Stimulated activated CD4-positive, alpha-beta T cell treated with anti-CD3 and anti-CD28 coated beads, Interleukin-12 subunit alpha, Interleukin-12 subunit beta, amount 100 ng/mL, for 24 hours (primary cell): ENCODE results near the gene TXNRD3.

Experiments
- DNase-seq, 2 experiments: peaks; one replicate each; pipeline ENCODE4 v3.0.0-alpha.2; 2020; ENCODE audit warnings: low read depth in 2 of 2

TXNRD3 gene

DNA sequence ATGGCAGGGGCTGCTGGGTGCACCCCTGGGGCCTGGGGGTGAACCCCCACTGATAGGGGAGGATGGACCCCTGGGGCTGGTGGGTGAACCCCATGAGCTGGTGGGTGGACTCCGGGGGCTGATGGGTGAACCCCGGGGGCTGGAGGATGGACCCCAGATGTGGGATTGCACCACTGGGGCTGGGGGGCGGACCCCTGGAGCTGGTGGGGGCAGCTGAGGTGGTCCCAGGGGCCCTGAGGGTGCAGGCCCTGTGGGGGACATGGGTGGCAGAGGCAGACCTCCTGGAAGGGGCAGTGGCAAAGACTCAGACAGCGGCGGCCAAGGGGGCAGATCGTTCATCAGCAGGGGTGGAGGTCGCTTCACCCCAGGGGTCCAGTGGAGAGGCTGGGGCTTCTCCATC lies 17.4 kb upstream of the TXNRD3 start:
- DNase-seq = no peak

DNA sequence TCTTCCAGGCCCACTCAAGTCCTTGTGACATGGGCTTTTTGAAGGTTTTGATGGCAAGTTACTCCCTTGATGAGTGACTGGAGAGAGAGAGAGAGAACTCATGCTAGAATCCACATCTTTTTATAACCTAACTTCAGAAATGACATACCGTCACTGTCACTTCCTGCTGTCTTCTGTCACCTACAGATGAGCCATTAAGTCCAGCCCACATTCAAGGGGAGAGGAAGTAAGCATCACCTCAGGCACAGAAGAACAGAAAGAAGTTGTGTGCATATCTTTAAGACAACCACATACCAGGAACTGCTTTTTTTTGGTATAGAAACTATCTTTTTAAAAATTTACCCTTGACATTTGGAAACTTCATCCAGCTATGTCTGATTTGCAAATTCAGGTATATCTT lies 16.6 kb upstream of the TXNRD3 start:
- no peak for DNase-seq

GRCh38 chr3:126668450-126669401 lies 13.8 kb upstream of the TXNRD3 start:
- DNase-seq = no peak

GRCh38 chr3:126667631-126668449 lies 12.9 kb upstream of the TXNRD3 start:
- DNase-seq = no peak

GRCh38 chr3:126666658-126667528 lies 12.0 kb upstream of the TXNRD3 start:
- no peak for DNase-seq

- DNase-seq = no peak
These were observed 11.2 kb upstream of the TXNRD3 start for GRCh38 chr3:126665959-126666657.

DNA sequence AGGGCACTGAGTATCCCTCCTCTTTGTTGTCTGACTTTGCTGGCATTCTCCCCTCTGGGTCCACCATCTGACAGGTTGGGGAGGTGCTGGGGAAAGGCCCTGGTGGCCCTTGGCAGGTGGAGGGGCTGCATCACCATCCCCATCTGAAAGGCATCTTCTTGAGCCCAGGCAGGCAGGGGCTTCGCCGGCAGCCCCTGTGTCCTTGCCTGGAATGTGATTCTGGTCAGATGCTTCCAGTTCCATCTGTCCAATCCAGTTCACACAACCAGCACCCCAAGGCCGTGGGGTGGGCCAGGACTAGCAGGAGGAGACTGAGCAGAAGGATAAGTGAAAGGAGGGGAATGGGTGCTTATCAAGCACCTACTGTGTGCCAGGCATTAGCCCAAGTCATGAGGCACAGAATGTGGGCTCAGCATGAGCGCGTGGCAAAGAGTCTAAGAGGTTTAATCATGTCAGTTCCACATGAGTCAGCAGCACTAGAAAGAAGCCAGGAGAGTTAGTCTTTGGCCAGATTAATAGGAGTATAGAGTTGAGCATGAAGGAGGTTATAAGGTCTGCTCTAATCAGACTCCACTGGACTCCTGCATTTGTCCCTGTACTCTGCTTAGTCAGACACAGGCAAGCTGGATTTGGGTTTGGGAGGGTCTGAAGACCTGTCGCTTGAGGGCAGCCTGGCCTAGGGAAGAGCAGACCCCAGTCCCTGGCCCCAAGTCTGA lies 10.5 kb upstream of the TXNRD3 start:
- no peak for DNase-seq

DNA sequence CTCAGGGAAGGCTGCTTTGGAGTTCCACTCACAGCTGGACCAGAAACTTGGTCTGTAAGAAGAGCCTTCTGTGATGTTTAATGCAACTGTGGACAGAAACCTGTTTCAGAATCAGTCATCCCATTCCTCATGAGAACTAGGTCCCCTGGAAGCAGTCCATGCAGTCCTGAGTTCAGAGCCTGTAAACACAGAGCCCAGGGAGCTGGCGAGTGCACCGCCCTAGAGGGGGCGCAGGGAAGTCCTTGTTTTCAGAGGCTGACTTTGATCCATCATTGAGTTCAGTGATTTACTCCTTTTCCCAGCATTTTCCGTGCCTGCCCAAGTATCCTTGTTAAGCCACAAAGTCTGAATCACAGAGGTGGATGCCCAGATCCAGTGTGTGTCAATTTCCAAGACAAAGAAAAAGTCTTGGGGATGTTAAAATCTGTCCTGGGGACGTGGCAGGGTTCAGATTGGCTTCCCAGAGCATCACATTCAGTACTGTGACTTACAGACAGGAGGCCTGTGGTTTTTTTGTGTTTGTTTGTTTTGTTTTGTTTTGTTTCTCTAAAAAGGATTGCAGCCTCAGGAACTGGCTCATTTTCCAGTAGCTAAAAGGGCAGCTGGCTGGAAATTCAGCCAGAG lies 9.8 kb upstream of the TXNRD3 start:
- DNase-seq = no peak

DNA sequence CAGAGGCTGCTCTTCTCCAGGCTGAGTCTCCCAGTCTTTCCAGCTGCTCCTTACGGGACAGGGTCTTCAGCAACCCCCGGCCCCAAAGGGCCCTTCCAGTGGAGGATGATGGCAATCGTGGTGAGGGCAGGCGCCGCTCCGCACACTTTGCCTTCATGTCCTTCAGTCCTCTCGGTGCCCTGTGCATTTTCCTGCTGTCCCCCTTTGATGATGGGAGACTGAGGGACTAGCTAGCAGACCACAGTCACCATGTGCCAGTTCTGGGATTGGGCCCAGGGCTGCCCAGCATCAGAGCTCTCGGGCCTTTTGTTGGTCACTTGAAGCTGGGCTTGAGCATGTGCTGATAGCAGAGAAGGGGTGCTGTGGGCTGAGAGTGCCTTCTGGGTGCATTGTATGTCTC lies 8.8 kb upstream of the TXNRD3 start:
- no peak for DNase-seq

DNA sequence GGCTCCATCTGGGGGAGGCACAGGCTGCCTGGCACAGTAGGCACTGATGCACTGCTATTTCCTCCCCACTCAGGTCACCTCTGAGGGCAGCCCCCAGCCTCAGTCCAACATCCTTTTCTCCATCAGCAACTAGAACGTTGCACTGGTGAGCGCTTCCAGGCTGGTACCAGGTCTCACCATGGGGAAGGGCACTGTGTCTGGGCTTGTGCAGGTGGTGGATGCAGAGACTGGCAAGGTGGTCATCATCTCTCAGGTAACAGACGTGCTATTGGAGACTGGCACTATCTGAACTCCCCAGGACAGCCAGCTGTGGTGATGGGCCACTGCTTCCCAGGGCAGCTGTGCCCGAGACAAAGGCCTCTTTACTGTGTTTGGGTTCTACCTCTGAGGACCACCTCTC lies 8.3 kb upstream of the TXNRD3 start:
- DNase-seq = no peak

DNA sequence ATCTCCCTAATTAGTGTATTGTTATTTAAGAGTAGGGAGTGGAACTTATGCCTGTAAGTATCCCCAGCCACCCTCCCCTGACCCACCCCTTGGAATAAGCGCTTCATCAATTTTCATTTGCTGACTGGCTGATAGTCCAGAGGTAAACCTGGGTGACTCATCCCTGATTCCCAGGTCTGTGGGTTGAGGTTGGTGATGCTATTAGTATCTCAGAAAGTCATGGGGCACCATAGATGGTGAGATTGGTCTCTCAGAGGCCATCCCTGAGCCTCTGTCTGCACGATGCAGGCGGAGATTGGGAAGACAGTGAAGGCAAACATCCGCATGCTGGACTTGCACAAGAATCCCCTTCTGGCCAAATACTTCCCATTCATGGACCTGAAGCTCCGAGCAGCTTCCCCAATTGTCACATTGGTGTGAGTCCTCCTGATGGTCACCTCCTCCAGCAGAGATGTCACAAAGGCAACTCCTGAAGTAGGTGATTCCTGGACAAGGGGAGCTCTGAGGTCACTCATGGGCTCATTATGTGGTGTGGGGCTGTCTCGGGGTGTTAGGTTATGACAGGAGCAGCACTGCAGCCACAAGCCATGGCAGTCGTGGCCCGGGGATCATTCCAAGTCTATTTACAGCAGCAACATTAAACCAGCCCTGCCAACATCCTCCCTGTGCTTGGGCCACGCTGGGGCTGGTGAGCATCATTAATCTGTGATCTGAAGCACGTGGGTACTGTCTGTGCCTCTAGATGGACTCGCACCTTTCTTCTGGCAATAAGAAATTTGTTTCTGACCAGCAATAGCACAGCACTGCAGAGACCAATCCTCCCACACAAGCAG lies 6.8 kb upstream of the TXNRD3 start:
- no peak for DNase-seq

GRCh38 chr3:126659915-126660886 lies 5.3 kb upstream of the TXNRD3 start:
- DNase-seq = no peak

DNA sequence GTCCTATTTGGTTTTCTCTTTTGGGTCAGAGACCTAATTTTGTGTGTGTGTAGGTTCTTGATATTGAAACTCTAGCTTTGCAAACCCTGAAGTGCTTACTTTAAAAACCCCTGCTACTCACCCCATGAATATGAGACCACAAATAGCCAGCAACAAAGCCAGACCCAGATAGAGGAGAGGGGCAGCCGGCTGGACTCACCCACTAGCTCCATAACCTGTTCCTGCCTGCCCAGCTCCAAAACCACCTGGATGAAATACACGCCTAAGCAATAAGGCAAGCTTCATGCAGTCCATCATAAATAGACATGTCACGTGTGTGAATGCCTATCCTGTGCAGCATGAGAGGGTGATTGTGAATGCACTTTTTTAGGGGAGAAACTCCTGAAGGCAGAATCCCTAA lies 3.7 kb upstream of the TXNRD3 start:
- DNase-seq = no peak

GRCh38 chr3:126657901-126658300 lies 3.0 kb upstream of the TXNRD3 start:
- no peak for DNase-seq

GRCh38 chr3:126656371-126657134 lies 1.6 kb upstream of the TXNRD3 start:
- DNase-seq = no peak

DNA sequence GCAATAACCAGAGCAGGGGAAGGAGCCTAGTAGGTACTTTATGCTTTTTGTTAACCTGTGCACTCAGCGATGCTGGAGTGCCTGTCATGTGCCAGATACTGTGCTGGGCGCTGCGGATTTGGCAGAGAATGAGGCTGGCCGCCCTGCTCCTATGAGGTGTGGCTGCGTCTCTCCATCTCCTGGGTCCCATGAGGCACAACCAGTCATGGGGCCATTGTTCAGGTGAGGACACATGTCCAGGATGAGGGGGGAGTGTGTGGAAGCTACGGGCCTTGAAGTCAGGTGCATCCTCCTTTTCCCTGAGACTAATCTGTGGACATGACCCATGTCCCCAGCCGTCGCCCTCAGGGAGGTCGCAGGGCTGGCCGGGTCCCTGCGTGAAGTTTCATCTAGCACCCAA lies 963 bp upstream of the TXNRD3 start:
- no peak for DNase-seq

- DNase-seq = no peak
These were observed 5.3 kb downstream of the TXNRD3 start for GRCh38 chr3:126649556-126650092.
